Subcutaneous abdominal adipose tissue (tissue), 5 donors: ENCODE results near the gene GRIP2.

Experiments
- H3K27ac ChIP-seq: one replicate; pipeline ENCODE4 v1.7.0; 2013; ENCODE audit warnings: low read depth, mild to moderate bottlenecking, inconsistent platforms, low read length, moderate library complexity
- H3K27me3 ChIP-seq, 5 donors: one replicate each; pipeline ENCODE4 v1.7.0; 2013; ENCODE audit warnings: low read length in 5 of 5, inconsistent platforms in 1 of 5; ENCODE audit not compliant: control insufficient read depth in 5 of 5, insufficient read depth in 4 of 5
- H3K36me3 ChIP-seq, 5 donors: one replicate each; pipeline ENCODE4 v1.7.0; 2013; ENCODE audit warnings: low read length in 5 of 5; ENCODE audit not compliant: control insufficient read depth in 5 of 5, insufficient read depth in 5 of 5
- H3K4me1 ChIP-seq, 5 donors: one replicate each; pipeline ENCODE4 v1.7.0; 2013; ENCODE audit warnings: low read length in 5 of 5, mild to moderate bottlenecking in 3 of 5, moderate library complexity in 1 of 5; ENCODE audit not compliant: control insufficient read depth in 5 of 5, insufficient read depth in 5 of 5
- H3K4me3 ChIP-seq, 5 donors: one replicate each; pipeline ENCODE4 v1.7.0; 2013; ENCODE audit warnings: low read length in 5 of 5, low read depth in 1 of 5
- H3K9ac ChIP-seq, 5 donors: one replicate each; pipeline ENCODE4 v1.7.0; 2013; ENCODE audit warnings: low read length in 5 of 5, mild to moderate bottlenecking in 4 of 5, moderate library complexity in 3 of 5
- H3K9me3 ChIP-seq, 5 donors: one replicate each; pipeline ENCODE4 v1.7.0; 2013; ENCODE audit warnings: low read length in 5 of 5; ENCODE audit not compliant: control insufficient read depth in 5 of 5
- donor health status: healthy.
- donor health status: healthy.
- donor health status: healthy.
- donor health status: healthy.
- donor health status: healthy.

Gene GRIP2

DNA sequence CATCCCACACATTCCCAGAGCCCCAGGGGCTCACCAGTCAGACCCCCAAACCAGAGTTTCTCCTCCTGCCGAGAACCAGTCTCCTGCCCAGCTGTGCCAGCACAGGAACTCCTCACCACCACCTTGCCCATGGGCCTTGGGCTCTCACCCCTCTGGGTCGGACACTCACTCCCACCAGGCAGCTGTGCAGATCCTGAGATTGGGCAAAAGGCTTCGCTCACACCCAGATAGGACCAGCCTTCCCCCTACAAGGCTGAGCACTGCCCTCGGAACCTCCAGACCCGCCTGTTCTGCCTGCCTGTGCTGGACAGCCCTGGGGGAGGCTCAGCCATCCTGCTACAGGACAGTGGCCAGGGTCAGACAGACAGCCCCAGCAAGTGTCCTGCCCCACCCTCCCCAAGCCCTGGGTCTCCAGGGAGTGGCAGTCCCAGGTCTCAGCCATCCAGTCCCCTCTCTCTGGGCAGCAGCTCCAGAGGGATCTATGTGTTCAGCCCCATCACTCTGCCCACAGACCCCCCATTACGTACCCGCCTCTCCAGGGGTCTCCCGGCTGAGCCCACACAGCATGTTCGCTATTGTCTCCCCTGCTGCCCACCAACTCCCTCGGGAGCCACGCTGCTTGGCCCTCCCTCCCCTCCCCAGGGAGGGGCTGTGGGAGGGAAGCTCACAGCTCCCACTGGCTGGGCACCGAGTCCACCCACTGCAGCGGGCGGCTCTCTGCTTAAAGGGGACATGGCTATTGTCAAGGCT lies at the start of gene GRIP2:
TSS of gene GRIP2 (minus strand) at position 601 of the 750 bp plus-strand sequence. CDS start at position 567, 34 bp downstream.
- no peak within 1 kb of the TSS for H3K4me3 ChIP-seq
- no peaks in the 10 kb centered on the region for H3K36me3 ChIP-seq
- no peaks in the 10 kb centered on the region for H3K9me3 ChIP-seq
- H3K4me1 ChIP-seq, result peaks cover 0 to 4% (median 0%) of the 10 kb centered on the region in 5 donors
- H3K27me3 ChIP-seq, result peaks cover 2 to 11% (median 5%) of the 10 kb centered on the region in 5 donors
- no peak within 1 kb of the TSS for H3K9ac ChIP-seq
- no peak within 1 kb of the TSS for H3K27ac ChIP-seq

- Histone ChIP-seq H3K9me3 (peaks cover 0 to 3% (median 2%) of the 10 kb centered on the region in 5 donors), H3K27me3 (peaks cover 0 to 18% (median 9%) of the 10 kb centered on the region in 5 donors), H3K36me3 (no peaks in the 10 kb centered on the region), H3K9ac (no peak overlapping the region), H3K4me1 (no peaks in the 10 kb centered on the region), H3K4me3 (no peak overlapping the region), H3K27ac (no peak overlapping the region)
Measured at GRCh38 chr3:14588425-14589112, 48.4 kb upstream of the GRIP2 start.

DNA sequence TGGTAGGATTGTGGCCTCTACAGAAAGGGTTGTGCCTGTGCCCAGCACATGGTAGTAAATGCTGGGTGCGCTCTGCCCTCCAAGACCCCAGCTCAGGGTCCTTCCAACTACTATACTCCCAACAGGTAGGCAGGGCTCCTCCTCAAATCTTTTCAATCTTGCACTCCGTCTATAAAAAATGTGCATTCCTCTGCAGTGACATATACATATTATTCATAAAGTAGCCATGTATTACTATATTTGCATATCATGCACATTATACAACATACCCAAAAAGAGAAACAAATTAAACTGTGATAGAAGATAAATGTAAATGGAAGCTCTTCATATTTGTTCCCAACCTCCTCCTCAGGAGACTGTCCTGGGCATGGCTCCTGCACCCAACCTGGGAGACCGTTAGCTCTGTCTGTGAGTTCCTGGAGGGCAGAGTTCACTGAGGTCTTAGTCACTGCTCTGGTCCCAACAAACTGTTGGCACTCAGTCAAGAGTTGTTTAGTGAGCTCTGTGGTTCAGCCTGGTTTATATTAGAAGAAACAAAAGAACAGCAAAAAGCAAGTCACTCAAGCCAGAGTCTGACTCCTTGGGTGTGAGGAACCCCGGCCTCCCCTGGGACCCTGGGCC lies 47.7 kb upstream of the GRIP2 start:
- H3K36me3 ChIP-seq, result no peaks in the 10 kb centered on the region
- no peak overlapping the region for H3K27ac ChIP-seq
- H3K27me3 ChIP-seq, result peaks cover 0 to 18% (median 14%) of the 10 kb centered on the region in 5 donors
- no peaks in the 10 kb centered on the region for H3K4me1 ChIP-seq
- H3K9ac ChIP-seq, result no peak overlapping the region
- no peak overlapping the region for H3K4me3 ChIP-seq
- H3K9me3 ChIP-seq, result peaks cover 0 to 3% (median 2%) of the 10 kb centered on the region in 5 donors

DNA sequence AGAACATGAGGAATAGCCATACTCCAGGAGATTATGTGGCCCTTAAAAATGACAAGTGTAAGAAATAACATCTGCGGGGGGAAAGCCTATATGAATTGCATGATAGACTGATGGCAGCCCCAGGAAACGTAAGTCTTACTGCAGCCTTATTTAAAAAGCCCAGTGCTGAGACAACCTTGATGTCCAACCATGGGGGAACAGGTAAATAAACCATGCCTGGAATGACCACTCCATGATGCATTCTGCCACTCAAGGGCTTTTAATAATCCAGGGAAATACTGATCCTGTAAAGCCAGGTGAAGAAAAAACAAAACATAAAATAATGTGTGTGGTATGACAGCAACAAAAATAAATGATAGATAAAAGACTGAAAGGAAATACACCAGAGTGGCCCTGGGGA lies 46.5 kb upstream of the GRIP2 start:
- H3K9me3 ChIP-seq, result peaks cover 0 to 3% (median 2%) of the 10 kb centered on the region in 5 donors
- H3K27ac ChIP-seq, result no peak overlapping the region
- H3K4me3 ChIP-seq, result no peak overlapping the region
- H3K4me1 ChIP-seq, result no peaks in the 10 kb centered on the region
- H3K27me3 ChIP-seq, result peaks cover 0 to 18% (median 14%) of the 10 kb centered on the region in 5 donors
- H3K36me3 ChIP-seq, result no peaks in the 10 kb centered on the region
- H3K9ac ChIP-seq, result no peak overlapping the region

DNA sequence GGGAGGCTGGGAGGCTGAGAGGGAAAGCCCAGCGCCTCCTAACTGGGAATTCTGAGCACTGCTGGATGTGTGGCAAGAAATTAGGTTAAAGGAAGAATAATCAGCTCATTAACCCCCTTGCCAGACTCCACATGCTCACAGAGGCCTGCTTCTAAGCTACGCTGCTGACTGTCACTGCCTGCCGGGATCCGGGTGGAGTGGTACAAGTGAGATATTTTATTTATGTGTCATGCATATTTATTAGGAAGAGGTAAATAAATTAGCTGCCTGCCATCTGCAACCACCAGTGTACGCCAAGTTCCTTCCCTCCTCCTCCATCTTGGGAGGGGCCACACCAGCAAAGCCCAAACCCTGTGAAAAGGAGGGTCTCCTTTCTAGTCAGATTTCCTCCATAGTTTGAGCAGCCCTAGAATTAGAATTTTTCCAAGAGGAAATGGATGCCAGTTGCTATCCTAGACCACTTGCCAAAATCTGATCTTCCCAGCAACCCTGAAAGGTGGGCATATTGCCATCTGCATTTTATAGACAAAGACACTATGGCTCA lies 43.5 kb upstream of the GRIP2 start:
- H3K27me3 ChIP-seq, result peaks cover 0 to 22% (median 14%) of the 10 kb centered on the region in 5 donors
- H3K27ac ChIP-seq, result no peak overlapping the region
- no peaks in the 10 kb centered on the region for H3K9me3 ChIP-seq
- H3K4me1 ChIP-seq, result no peaks in the 10 kb centered on the region
- H3K36me3 ChIP-seq, result no peaks in the 10 kb centered on the region
- H3K9ac ChIP-seq, result no peak overlapping the region
- no peak overlapping the region for H3K4me3 ChIP-seq

DNA sequence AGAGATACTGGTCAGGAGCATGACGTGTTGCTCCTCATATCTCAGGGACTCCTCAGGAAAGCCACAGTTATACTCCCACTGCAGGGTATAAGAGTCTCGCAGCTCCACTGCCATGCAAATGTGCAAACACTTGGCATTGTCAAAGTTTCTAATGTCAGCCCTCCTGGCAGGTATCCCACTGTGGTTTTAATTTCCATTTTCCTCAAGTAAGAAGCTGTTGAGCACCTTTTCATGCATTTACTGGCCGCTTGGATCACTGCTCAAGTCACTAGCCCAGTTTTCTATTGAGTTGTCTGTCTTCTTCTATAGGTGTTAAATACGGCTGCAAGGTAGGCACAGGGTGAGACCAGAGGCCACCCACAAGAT lies 41.9 kb upstream of the GRIP2 start:
- Histone ChIP-seq H3K27ac (no peak overlapping the region), H3K9me3 (no peaks in the 10 kb centered on the region), H3K27me3 (peaks cover 0 to 22% (median 9%) of the 10 kb centered on the region in 5 donors), H3K36me3 (no peaks in the 10 kb centered on the region), H3K4me1 (no peaks in the 10 kb centered on the region), H3K9ac (no peak overlapping the region), H3K4me3 (no peak overlapping the region)

DNA sequence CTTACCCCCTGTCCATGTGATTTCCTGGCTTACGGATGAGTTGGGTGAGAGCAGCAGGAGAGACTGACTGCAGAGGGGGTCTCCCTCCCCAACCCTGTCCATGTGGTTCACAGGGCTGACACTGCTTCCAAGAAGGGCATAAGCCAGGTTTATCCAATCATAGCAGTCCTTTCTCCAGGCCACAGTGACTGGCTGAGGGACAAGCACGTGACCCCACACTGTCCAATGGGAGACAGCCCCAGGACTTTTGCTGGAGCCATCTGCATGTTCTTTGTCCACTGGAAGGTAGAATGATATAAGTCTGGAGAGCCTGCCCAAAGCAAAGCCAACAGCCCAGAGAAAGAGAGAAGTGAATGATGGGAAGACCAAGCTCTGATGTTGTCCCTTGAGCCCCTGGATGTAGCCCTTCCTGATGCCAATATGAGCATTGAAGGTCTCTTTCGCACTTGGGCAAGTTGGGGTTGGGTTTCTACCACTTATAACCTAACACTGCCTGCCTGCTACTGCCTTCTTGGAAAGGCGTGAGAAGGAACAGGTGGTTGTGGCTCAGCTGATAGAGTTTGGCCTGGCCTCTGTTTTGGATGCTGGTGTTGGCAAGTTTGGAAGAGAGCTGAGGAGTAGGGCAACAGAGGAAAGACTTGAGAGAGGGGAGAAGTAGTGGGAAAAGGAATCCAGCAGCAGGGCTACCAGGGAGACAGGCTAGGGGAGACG lies 41.3 kb upstream of the GRIP2 start:
- no peak overlapping the region for H3K4me3 ChIP-seq
- H3K36me3 ChIP-seq, result no peaks in the 10 kb centered on the region
- no peaks in the 10 kb centered on the region for H3K9me3 ChIP-seq
- peaks cover 0 to 22% (median 9%) of the 10 kb centered on the region in 5 donors for H3K27me3 ChIP-seq
- H3K27ac ChIP-seq, result no peak overlapping the region
- H3K9ac ChIP-seq, result no peak overlapping the region
- no peaks in the 10 kb centered on the region for H3K4me1 ChIP-seq

DNA sequence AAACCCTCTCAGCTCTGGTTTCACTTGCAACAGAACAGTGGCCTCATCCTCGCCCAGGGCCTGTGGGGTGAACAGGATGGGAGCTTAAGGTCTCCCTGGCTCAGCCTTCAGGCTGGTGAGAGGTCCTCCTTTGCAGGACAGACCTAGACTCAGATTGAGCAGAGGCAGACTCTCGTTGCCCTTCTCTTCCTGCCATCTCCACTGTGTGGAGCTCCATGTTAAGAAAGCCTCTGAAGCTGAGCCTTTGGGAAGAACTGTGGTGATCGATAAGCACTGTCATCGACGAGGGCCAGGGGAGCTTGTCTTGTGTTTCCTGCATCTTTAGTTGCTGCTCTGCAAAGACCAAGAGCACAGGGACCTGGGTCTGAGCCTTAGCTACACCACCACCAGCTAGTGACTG lies 37.8 kb upstream of the GRIP2 start:
- Histone ChIP-seq H3K27me3 (peaks cover 1 to 23% (median 9%) of the 10 kb centered on the region in 5 donors), H3K9me3 (no peaks in the 10 kb centered on the region), H3K4me1 (no peaks in the 10 kb centered on the region), H3K9ac (no peak overlapping the region), H3K27ac (no peak overlapping the region), H3K36me3 (no peaks in the 10 kb centered on the region), H3K4me3 (no peak overlapping the region)

GRCh38 chr3:14576163-14576562 lies 36.0 kb upstream of the GRIP2 start:
- H3K4me3 ChIP-seq, result no peak overlapping the region
- no peak overlapping the region for H3K9ac ChIP-seq
- H3K27me3 ChIP-seq, result peaks cover 0 to 16% (median 14%) of the 10 kb centered on the region in 5 donors
- no peaks in the 10 kb centered on the region for H3K4me1 ChIP-seq
- H3K36me3 ChIP-seq, result no peaks in the 10 kb centered on the region
- no peaks in the 10 kb centered on the region for H3K9me3 ChIP-seq
- no peak overlapping the region for H3K27ac ChIP-seq
